GM10266 (cell line): ENCODE measurements around the gene ALS2.
"Not testable (repeated sequence)": the region's sequence is repeated elsewhere in the genome, so short reads cannot be mapped to it uniquely, and the experiment has no call there.

Experiments used
- DNase-seq: peaks from one replicate; pipeline ENCODE4 v3.0.0; 2012; ENCODE audit errors: extremely low spot score
- CTCF ChIP-seq: IDR thresholded peaks from 2 replicates; pipeline ENCODE4 v1.5.1; 2012; ENCODE audit warnings: mild to moderate bottlenecking, low read depth; ENCODE audit not compliant: control insufficient read depth, insufficient read depth; ENCODE audit errors: missing control alignments

ALS2 gene

GRCh38 chr2:201798914-201799285 is 18.2 kb upstream of the ALS2 start:
- peak; percentile 31 for TF ChIP-seq CTCF
- not testable (repeated sequence) for DNase-seq

GRCh38 chr2:201798252-201798913 is 17.6 kb upstream of the ALS2 start:
- TF ChIP-seq CTCF: no peak
- DNase-seq: no peak

GRCh38 chr2:201797175-201797840 is 16.6 kb upstream of the ALS2 start:
- no peak for TF ChIP-seq CTCF
- DNase-seq: no peak

- DNase-seq: no peak
- no peak for TF ChIP-seq CTCF
Observed at GRCh38 chr2:201796478-201796865, 15.7 kb upstream of the ALS2 start.

- peak; percentile 44 for DNase-seq
- TF ChIP-seq CTCF: peak; percentile 57
Observed at GRCh38 chr2:201795607-201796477, 15.1 kb upstream of the ALS2 start.

GRCh38 chr2:201794294-201794693 is 13.6 kb upstream of the ALS2 start:
- DNase-seq: no peak
- TF ChIP-seq CTCF: no peak
